ENCODE measurements around the gene PARD3B. TPM values are rescaled to one million over a fixed set of nuclear protein-coding genes. Genes with fewer than 3 reads are reported as not detected.

The PARD3B gene
- total and polyA plus RNA-seq, 12 donors: 0.46 to 12.4 (median 8.3) TPM

DNA sequence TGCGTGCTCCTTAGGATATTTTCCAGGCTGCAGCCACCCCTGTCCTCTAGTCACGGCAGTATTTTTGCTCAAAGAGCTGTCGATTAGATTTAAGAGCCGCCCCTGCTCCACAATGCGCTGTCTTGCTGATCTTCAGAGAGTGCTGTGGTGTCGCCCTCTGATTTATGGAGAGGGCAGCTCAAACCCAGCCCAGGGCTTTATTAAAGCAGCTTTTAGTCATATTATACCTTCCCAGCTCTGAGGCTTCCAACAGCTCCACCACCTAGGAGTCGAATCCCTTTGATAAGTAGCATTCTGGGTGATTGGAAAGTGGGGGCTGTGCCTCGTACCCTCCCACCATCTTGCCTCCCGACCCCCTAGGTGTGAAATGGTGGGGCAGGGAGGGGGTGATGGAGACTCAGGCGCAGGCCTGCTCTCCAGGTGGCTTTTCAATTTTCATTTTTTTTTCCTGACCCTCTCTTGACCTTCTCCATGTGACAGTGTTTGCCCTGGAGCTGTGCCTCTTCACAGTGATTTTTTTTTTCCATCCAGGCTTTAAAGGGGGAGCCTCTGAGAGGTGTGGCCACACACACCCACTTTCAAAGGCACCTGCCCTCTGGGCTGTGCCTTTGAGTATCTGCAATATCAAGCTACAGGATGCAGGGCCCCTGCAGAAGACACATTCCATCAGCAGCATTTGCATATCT, 1084.0 kb downstream of the PARD3B start:
- no peak for ATAC-seq
- 81 to 84% methylated on average over 10 of the region's 10 CpGs for WGBS, 2 donors
- Histone ChIP-seq H3K4me1 (no peaks in the 10 kb centered on the region), H3K36me3 (no peaks in the 10 kb centered on the region), H3K27ac (no peak overlapping the region), H3K4me3 (no peak overlapping the region), H3K9me3 (no peaks in the 10 kb centered on the region), H3K27me3 (no peaks in the 10 kb centered on the region)
- TF ChIP-seq, protein P1, sequence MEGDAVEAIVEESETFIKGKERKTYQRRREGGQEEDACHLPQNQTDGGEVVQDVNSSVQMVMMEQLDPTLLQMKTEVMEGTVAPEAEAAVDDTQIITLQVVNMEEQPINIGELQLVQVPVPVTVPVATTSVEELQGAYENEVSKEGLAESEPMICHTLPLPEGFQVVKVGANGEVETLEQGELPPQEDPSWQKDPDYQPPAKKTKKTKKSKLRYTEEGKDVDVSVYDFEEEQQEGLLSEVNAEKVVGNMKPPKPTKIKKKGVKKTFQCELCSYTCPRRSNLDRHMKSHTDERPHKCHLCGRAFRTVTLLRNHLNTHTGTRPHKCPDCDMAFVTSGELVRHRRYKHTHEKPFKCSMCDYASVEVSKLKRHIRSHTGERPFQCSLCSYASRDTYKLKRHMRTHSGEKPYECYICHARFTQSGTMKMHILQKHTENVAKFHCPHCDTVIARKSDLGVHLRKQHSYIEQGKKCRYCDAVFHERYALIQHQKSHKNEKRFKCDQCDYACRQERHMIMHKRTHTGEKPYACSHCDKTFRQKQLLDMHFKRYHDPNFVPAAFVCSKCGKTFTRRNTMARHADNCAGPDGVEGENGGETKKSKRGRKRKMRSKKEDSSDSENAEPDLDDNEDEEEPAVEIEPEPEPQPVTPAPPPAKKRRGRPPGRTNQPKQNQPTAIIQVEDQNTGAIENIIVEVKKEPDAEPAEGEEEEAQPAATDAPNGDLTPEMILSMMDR (IDR thresholded peaks at IDR 0.05): no peak
- intact Hi-C loops (cut with DNase I): no loop called here
- DNase-seq: no peak

DNA sequence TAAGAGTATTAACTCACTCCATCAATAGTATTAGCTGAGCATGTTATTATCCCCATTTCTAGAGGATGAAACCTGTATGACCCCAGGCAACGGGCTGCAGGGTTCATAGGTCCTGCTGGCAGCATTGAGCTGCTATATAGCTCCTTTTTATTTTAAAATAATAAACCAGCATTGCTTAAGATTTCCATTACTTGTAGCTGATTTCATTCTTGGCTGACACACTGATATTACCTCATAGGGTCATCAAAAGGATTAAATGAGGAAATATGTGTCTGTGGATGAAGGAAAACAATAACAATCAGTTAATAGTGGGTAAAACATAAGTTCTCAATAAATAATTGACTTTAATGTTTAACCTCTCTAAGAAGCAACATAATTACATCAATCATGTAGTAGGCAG, 1088.7 kb downstream of the PARD3B start:
- Histone ChIP-seq H3K4me3 (no peak overlapping the region), H3K9me3 (no peaks in the 10 kb centered on the region), H3K4me1 (no peaks in the 10 kb centered on the region), H3K36me3 (no peaks in the 10 kb centered on the region), H3K27me3 (no peaks in the 10 kb centered on the region), H3K27ac (no peak overlapping the region)
- ATAC-seq: no peak
- WGBS, 2 donors: 74 to 80% methylated on average over 1 of the region's 1 CpG
- DNase-seq: no peak
- intact Hi-C loops (cut with DNase I): no loop called here
- TF ChIP-seq, protein P1 (IDR thresholded peaks at IDR 0.05): no peak

DNA sequence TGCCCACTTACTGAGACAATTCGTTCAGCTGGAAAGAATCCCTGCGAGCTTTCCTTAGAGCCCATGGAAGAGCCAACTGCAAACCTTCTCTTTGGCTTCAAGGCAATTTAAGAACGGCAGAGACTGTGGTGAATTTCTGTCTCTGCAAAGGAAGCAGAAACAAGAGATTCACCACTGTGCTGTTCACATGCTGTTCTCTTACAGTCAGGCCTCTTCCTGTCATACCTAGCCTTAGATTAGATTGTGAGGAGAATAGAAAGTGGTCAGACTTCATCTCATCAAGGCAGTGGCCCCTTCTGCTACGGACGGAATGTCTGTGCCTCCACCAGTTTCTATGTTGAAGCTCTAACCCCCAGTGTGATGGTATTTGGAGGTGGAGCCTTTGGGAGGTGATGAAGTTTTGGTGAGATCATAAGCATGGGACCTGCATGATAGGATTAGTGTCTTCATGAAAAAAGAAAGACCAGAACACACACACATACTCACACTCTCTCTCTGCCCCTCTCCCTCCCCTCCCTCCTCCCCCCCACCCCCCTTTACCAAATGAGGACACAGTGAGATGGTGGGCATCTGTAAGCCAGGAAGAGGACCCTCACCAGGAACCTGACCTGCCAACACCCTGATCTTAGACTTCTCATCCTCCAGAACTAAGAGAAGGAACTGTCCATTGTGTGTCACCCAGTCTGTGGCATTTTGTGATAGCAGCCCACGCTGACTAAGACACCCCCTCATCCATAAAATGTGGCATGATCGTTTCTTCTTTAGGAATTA, 1091.5 kb downstream of the PARD3B start:
- H3K4me1 ChIP-seq: no peaks in the 10 kb centered on the region
- no peak overlapping the region for H3K27ac ChIP-seq
- WGBS, 2 donors: 69 to 70% methylated on average over 7 of the region's 7 CpGs
- TF ChIP-seq, protein P1 (IDR thresholded peaks at IDR 0.05): no peak
- H3K36me3 ChIP-seq: no peaks in the 10 kb centered on the region
- H3K4me3 ChIP-seq: no peak overlapping the region
- peaks cover 0 to 15% (median 0%) of the 10 kb centered on the region in 11 donors for H3K9me3 ChIP-seq
- no peak for DNase-seq
- H3K27me3 ChIP-seq: peaks cover 0 to 1% (median 0%) of the 10 kb centered on the region in 7 donors
- no peak for ATAC-seq
- intact Hi-C loops (cut with DNase I): no loop called here

DNA sequence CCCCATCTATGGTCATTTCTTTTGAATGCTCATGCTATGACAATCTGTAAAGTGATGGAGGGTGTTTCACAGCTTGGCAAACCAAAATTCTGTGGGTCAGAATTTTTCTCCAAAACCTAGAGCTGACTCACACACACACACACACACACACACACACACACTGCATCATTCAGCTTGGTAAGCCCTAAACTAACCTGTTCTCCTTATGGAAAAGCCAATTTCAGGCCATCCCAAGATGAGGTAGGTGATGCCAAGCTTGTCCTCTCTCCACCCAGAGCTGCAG, 1092.0 kb downstream of the PARD3B start:
- DNase-seq: no peak
- no peaks in the 10 kb centered on the region for H3K4me1 ChIP-seq
- H3K9me3 ChIP-seq: peaks cover 0 to 15% (median 0%) of the 10 kb centered on the region in 11 donors
- H3K36me3 ChIP-seq: no peaks in the 10 kb centered on the region
- H3K27me3 ChIP-seq: peaks cover 0 to 3% (median 0%) of the 10 kb centered on the region in 7 donors
- no peak overlapping the region for H3K27ac ChIP-seq
- intact Hi-C loops (cut with DNase I): no loop called here
- ATAC-seq: no peak
- no peak overlapping the region for H3K4me3 ChIP-seq
- TF ChIP-seq, protein P1 (IDR thresholded peaks at IDR 0.05): no peak

Data from heart right ventricle (tissue), 16 donors.